ENCODE data around the gene MRPS2. TPM values are rescaled to one million over a fixed set of nuclear protein-coding genes. Genes with fewer than 3 reads are reported as not detected.

MRPS2 gene
- total and polyA plus RNA-seq, 8 donors, result 21.9 to 43.3 (median 38.0) TPM

DNA sequence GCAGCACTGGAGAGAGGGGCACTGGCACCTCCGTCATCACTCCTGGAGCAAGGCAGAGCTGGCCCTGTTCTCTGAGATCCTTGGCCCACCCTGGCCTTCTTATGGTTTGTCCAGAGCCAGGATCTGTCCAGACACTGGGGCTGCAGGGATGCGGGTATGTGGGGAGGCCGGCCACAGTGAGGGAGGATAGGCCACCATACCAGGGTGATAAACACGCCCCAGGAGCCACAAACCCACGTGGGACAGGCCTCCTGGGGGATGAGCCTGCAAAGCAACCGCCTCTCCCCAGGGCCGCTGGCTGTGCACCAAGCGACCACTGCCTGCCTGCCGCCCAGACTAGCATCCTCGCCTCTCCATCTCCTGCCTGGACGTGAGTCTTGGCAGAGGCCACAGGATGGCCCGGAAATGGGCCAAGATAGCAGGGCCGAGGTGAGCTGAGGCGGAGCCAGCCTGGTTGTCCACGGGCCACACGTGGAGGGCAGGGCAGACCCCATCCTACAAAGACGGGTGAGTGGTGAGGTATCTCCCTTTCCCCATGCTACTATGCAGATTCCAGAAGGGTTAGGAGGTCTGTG lies 49.9 kb downstream of the MRPS2 start:
- Histone ChIP-seq H3K27ac (no peak overlapping the region), H3K36me3 (no peaks in the 10 kb centered on the region), H3K9me3 (no peaks in the 10 kb centered on the region), H3K27me3 (peaks cover 0 to 19% of the 10 kb centered on the region in 2 donors), H3K4me1 (no peaks in the 10 kb centered on the region), H3K4me3 (no peak overlapping the region)
- TF ChIP-seq, protein P1, sequence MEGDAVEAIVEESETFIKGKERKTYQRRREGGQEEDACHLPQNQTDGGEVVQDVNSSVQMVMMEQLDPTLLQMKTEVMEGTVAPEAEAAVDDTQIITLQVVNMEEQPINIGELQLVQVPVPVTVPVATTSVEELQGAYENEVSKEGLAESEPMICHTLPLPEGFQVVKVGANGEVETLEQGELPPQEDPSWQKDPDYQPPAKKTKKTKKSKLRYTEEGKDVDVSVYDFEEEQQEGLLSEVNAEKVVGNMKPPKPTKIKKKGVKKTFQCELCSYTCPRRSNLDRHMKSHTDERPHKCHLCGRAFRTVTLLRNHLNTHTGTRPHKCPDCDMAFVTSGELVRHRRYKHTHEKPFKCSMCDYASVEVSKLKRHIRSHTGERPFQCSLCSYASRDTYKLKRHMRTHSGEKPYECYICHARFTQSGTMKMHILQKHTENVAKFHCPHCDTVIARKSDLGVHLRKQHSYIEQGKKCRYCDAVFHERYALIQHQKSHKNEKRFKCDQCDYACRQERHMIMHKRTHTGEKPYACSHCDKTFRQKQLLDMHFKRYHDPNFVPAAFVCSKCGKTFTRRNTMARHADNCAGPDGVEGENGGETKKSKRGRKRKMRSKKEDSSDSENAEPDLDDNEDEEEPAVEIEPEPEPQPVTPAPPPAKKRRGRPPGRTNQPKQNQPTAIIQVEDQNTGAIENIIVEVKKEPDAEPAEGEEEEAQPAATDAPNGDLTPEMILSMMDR (IDR thresholded peaks at IDR 0.05), result no peak
- DNase-seq (no peak), ATAC-seq (no peak)
- intact Hi-C loops (cut with DNase I), result no loop called here

DNA sequence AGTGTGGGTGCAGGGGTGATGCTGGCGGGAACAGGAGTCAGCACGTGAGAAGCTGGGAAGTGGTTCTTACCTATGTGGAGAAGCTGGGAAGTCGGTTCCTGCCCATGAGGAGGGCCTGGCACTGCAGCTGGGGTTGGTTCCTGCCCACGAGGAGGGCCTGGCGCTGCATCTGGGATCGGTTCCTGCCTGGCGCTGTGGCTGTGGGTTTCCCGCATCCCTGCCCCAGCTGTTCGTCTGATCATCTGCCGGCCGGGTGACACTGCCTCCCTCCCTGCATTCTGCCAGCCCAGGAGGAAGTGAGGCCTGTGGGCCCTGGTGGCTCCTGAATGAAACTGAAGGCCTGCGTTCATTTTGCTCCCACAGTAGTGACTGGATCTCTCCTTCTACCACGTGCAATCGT lies 50.5 kb downstream of the MRPS2 start:
- TF ChIP-seq, protein P1 (IDR thresholded peaks at IDR 0.05), result no peak
- Histone ChIP-seq H3K36me3 (no peaks in the 10 kb centered on the region), H3K27me3 (peaks cover 0 to 19% of the 10 kb centered on the region in 2 donors), H3K4me1 (no peaks in the 10 kb centered on the region), H3K4me3 (no peak overlapping the region), H3K9me3 (no peaks in the 10 kb centered on the region), H3K27ac (no peak overlapping the region)
- no peak for DNase-seq
- intact Hi-C loops (cut with DNase I), result no loop called here
- ATAC-seq, result no peak

DNA sequence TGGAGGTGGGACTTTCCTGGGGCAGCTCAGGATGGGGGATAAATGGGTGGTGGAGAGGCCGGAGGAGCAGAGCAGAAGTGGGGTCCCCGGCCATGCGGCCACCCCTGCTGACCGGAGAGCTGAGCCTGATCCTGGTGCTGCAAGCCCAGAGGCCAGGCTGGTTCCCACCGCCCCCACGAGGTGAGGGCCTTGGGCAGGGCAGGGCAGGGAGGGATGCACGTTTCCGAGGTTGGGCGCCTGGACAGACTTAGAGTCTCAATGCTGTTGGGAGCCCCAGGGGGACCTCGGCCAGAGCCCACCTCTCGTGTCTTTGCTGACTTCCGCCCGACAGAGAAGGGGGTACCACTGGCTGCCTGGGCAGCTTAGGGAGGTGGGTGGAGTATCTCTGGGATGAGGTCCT lies 51.0 kb downstream of the MRPS2 start:
- Histone ChIP-seq H3K27ac (no peak overlapping the region), H3K36me3 (no peaks in the 10 kb centered on the region), H3K27me3 (peaks cover 0 to 19% of the 10 kb centered on the region in 2 donors), H3K9me3 (no peaks in the 10 kb centered on the region), H3K4me1 (no peaks in the 10 kb centered on the region), H3K4me3 (no peak overlapping the region)
- TF ChIP-seq, protein P1 (IDR thresholded peaks at IDR 0.05), result no peak
- ATAC-seq (no peak), DNase-seq (no peak)
- intact Hi-C loops (cut with DNase I), result no loop called here

DNA sequence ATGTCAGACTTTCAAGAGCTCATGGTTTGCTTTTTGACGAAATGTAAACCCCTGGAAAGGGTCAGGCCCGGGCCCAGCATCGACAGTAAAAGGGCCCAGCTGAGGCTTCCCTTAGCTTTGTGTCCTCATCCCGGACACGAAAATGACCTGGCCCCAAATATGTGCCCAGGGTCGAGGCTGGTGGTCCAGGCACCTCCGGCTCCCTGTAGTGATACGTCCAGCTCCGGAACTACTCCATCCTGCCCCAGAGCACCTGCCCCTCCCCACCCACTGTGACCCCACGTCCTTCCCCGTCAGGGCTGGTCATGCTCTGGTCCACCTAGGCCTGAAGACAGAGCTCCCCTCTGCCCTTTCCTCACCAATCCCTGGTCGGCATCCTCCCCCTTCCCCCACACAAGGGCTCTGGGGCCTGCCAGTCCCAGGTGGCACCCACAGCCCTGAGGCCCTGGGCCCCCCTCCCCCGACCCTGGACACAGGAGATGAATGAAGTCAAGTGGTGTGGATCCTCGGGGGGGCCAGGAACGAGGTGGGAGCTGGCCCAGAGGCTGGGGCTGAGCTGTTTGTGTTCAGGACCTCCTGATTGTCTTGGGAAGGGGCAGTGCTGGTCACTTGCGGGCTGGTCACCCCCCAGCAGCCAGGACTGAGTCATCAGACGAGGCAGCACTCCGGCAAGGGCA lies 51.7 kb downstream of the MRPS2 start:
- no peak for ATAC-seq
- DNase-seq, result no peak
- Histone ChIP-seq H3K9me3 (no peaks in the 10 kb centered on the region), H3K36me3 (no peaks in the 10 kb centered on the region), H3K27me3 (peaks cover 0 to 19% of the 10 kb centered on the region in 2 donors), H3K4me3 (no peak overlapping the region), H3K27ac (no peak overlapping the region), H3K4me1 (no peaks in the 10 kb centered on the region)
- intact Hi-C loops (cut with DNase I), result no loop called here
- TF ChIP-seq, protein P1 (IDR thresholded peaks at IDR 0.05), result no peak

DNA sequence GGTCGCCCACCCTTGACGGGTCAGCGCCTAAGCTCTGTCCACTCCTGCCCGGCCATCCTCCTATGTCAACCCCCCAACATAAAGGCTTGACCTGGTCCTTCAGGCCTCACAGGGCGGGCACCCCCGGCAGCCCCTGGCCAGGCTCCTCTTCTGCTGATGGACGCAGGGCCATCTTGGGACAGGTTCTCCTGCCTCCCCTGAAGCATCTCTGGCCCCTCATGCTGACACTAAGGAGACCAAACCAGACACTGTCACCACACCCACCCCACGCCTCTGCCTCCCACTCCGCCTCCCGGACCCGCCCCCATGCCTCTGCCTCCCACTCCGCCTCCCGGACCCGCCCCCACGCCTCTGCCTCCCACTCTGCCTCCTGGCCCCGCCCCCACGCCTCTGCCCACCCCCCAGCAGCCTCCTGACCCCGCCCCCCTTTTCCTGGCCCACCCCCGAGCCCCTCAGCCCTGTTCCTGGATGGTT lies 52.3 kb downstream of the MRPS2 start:
- TF ChIP-seq, protein P1 (IDR thresholded peaks at IDR 0.05), result no peak
- ATAC-seq (no peak), DNase-seq (no peak)
- no peaks in the 10 kb centered on the region for H3K36me3 ChIP-seq
- no peak overlapping the region for H3K27ac ChIP-seq
- no peaks in the 10 kb centered on the region for H3K4me1 ChIP-seq
- peaks cover 0 to 19% of the 10 kb centered on the region in 2 donors for H3K27me3 ChIP-seq
- H3K4me3 ChIP-seq, result no peak overlapping the region
- no peaks in the 10 kb centered on the region for H3K9me3 ChIP-seq
- intact Hi-C loops (cut with DNase I), result no loop called here

Other genes with a start within 250 kb of the MRPS2 start
- 10 to 100 TPM; 18.1 to 20.7 TPM for gene PPP1R26, start 20.9 kb upstream of the MRPS2 start, total RNA-seq
- 10 to 100 TPM; 25.3 to 37.7 (median 32.1) TPM for gene PPP1R26, start 20.9 kb upstream of the MRPS2 start, polyA plus RNA-seq (ENCODE audit: insufficient read length in 6 of 6)
- gene LCN1, start 20.8 kb downstream of the MRPS2 start, total RNA-seq, result not detected
- gene LCN1, start 20.8 kb downstream of the MRPS2 start, polyA plus RNA-seq (ENCODE audit: insufficient read length in 6 of 6), result not detected
- not detected for gene OBP2A, start 45.4 kb downstream of the MRPS2 start, total RNA-seq
- not detected for gene OBP2A, start 45.4 kb downstream of the MRPS2 start, polyA plus RNA-seq (ENCODE audit: insufficient read length in 6 of 6)
- gene PAEP, start 61.1 kb downstream of the MRPS2 start, total RNA-seq, result not detected
- gene PAEP, start 61.1 kb downstream of the MRPS2 start, polyA plus RNA-seq (ENCODE audit: insufficient read length in 6 of 6), result 1 to 10 TPM in 1 of 6 donors, under 1 TPM in 1, not detected in 4; 0.39 to 4.2 TPM
- gene GLT6D1, start 138.9 kb downstream of the MRPS2 start, total RNA-seq, result not detected
- gene GLT6D1, start 138.9 kb downstream of the MRPS2 start, polyA plus RNA-seq (ENCODE audit: insufficient read length in 6 of 6), result not detected
- gene LCN9, start 162.6 kb downstream of the MRPS2 start, total RNA-seq, result not detected
- not detected for gene LCN9, start 162.6 kb downstream of the MRPS2 start, polyA plus RNA-seq (ENCODE audit: insufficient read length in 6 of 6)
- gene SOHLH1, start 198.8 kb downstream of the MRPS2 start, total RNA-seq, result not detected
- gene SOHLH1, start 198.8 kb downstream of the MRPS2 start, polyA plus RNA-seq (ENCODE audit: insufficient read length in 6 of 6), result not detected
- under 1 TPM; 0.26 to 0.55 TPM for gene KCNT1, start 201.5 kb downstream of the MRPS2 start, total RNA-seq
- under 1 TPM; 0.26 to 0.89 (median 0.41) TPM for gene KCNT1, start 201.5 kb downstream of the MRPS2 start, polyA plus RNA-seq (ENCODE audit: insufficient read length in 6 of 6)

All from left lung (tissue), 10 donors.